HEK293 (cell line): Measurements from ENCODE around the gene PIGS.

Experiments
- CTCF ChIA-PET: fragments of 350-600 bp; formaldehyde crosslinking; extraction: SDS; loops from one replicate; lab custom pipeline; 2021; ENCODE audit warnings: antibody characterized with exemption; lab: Yijun Ruan, JAX
- POLR2A ChIA-PET: fragments of 300-600 bp; formaldehyde crosslinking; extraction: SDS; loops from one replicate; lab custom pipeline; 2020; ENCODE audit warnings: antibody characterized with exemption, inconsistent platforms; lab: Yijun Ruan, JAX
- H3K27ac ChIP-seq: fragments of 200-500 bp; sonication (Bioruptor generic); 2 replicates; pipeline ENCODE4 v1.5.1; 2014; ENCODE audit warnings: low read depth, low read length, control low read depth, inconsistent platforms; ENCODE audit errors: extremely low read depth
- H3K36me3 ChIP-seq, 2 experiments: fragments of 200-500 bp in 1 of 2; sonication (Bioruptor generic) in 1 of 2; 1 replicate in 1 of 2; 2 replicates in 1 of 2; pipeline ENCODE4 v1.5.1; 2014 to 2017; ENCODE audit warnings: inconsistent platforms in 2 of 2, low read length in 2 of 2; ENCODE audit not compliant: control insufficient read depth in 2 of 2, insufficient read depth in 1 of 2
- H3K4me1 ChIP-seq: fragments of 200-500 bp; sonication (Bioruptor generic); 2 replicates; pipeline ENCODE4 v1.5.1; 2014; ENCODE audit warnings: mild to moderate bottlenecking, low read length, inconsistent platforms; ENCODE audit not compliant: control insufficient read depth, insufficient read depth
- H3K4me3 ChIP-seq: 2 replicates; pipeline ENCODE4 v1.5.1; 2011; ENCODE audit warnings: low read depth, mild to moderate bottlenecking, control low read depth, low read length, moderate library complexity
- H3K9me3 ChIP-seq: fragments of 200-500 bp; sonication (Bioruptor generic); 2 replicates; pipeline ENCODE4 v1.5.1; 2014; ENCODE audit warnings: low read depth, low read length, inconsistent platforms; ENCODE audit not compliant: control insufficient read depth, insufficient read depth
- MEIS1 ChIP-seq: sonication (generic); formaldehyde crosslinking; IDR thresholded peaks from 2 replicates; pipeline ENCODE4 v1.8.1; 2022; ENCODE audit warnings: missing genetic modification reagents, mild to moderate bottlenecking, borderline replicate concordance
- ZBTB21 ChIP-seq: fragments of 450-650 bp; formaldehyde crosslinking; IDR thresholded peaks from 2 replicates; pipeline ENCODE4 v1.5.1; 2017; ENCODE audit warnings: missing biosample characterization, missing genetic modification characterization
- ZFP3 ChIP-seq: fragments of 450-650 bp; formaldehyde crosslinking; IDR thresholded peaks from 2 replicates; pipeline ENCODE4 v1.5.1; 2016; ENCODE audit warnings: low read depth, missing biosample characterization, missing genetic modification characterization
- ZIC2 ChIP-seq: fragments of 450-650 bp; formaldehyde crosslinking; IDR thresholded peaks from 2 replicates; pipeline ENCODE4 v1.5.1; 2016; ENCODE audit warnings: missing biosample characterization, missing genetic modification characterization
- ZNF202 ChIP-seq: fragments of 450-650 bp; formaldehyde crosslinking; IDR thresholded peaks from 2 replicates; pipeline ENCODE4 v1.5.1; 2016; ENCODE audit warnings: missing biosample characterization, missing genetic modification characterization, borderline replicate concordance
- ZNF302 ChIP-seq: fragments of 450-650 bp; formaldehyde crosslinking; IDR thresholded peaks from 2 replicates; pipeline ENCODE4 v1.5.1; 2016; ENCODE audit warnings: missing biosample characterization, missing genetic modification characterization, low read depth
- ZNF48 ChIP-seq: fragments of 450-650 bp; formaldehyde crosslinking; IDR thresholded peaks from 2 replicates; pipeline ENCODE4 v1.5.1; 2016; ENCODE audit warnings: missing biosample characterization, missing genetic modification characterization
- ZNF654 ChIP-seq: fragments of 450-650 bp; formaldehyde crosslinking; IDR thresholded peaks from 2 replicates; pipeline ENCODE4 v1.5.1; 2016; ENCODE audit warnings: low read depth, missing biosample characterization, missing genetic modification characterization
- TF ChIP-seq, protein P1 (sequence below): fragments of 450-650 bp; formaldehyde crosslinking; IDR thresholded peaks from 2 replicates; pipeline ENCODE4 v1.5.1; 2016; ENCODE audit warnings: missing biosample characterization, missing genetic modification characterization
- TF ChIP-seq, protein P2 (sequence below): fragments of 450-650 bp; formaldehyde crosslinking; IDR thresholded peaks from 2 replicates; pipeline ENCODE4 v1.5.1; 2016; ENCODE audit warnings: missing biosample characterization, missing genetic modification characterization
- TF ChIP-seq, protein P3 (sequence below): fragments of 450-650 bp; formaldehyde crosslinking; IDR thresholded peaks from 2 replicates; pipeline ENCODE4 v1.5.1; 2016; ENCODE audit warnings: missing biosample characterization, missing genetic modification characterization

The PIGS gene

DNA sequence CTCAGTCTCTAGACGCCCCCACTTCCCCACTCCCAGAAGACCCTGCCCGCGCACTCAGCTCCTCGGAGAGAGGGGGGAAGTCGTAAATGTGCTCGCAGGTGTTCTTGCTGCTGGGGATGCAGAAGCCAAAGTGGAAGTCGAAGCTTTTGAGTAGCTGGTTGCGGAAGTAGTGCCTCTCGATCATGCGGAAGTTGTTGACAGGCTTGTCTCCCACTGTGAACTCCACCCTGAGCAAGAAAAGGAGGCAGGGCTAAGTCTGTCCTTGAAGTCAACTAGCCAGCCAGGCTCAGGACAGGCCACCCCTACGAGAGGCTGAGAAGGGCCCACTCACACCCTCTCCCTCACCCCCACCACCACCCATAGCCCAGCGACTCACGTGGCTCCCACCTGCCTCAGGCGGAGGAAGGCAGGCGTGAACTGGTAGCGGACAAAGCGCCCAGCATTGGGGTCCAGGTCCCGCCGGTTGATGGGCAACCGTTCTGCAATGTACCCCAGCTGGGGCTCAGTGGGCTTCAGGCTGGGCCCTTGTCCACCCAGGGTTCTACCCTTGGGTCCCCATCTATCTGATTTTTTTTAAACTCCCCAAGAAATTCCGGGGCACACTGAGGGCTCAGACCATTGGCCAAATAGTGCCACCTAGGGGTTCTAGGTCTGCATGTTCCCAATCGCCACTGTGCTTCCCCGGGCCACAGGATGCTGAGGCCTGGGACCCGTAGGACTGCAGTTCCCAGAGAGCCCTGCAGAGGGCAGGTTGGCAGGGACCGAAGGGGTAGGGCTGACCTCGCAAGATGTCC, 23.5 kb downstream of the PIGS start:
- peaks cover 5 to 23% of the 10 kb centered on the region in 2 experiments for H3K36me3 ChIP-seq
- no peak overlapping the region for H3K4me3 ChIP-seq
- peak; percentile 35 for TF ChIP-seq ZNF654 (tag by site-specific recombination)
- TF ChIP-seq, protein P1, sequence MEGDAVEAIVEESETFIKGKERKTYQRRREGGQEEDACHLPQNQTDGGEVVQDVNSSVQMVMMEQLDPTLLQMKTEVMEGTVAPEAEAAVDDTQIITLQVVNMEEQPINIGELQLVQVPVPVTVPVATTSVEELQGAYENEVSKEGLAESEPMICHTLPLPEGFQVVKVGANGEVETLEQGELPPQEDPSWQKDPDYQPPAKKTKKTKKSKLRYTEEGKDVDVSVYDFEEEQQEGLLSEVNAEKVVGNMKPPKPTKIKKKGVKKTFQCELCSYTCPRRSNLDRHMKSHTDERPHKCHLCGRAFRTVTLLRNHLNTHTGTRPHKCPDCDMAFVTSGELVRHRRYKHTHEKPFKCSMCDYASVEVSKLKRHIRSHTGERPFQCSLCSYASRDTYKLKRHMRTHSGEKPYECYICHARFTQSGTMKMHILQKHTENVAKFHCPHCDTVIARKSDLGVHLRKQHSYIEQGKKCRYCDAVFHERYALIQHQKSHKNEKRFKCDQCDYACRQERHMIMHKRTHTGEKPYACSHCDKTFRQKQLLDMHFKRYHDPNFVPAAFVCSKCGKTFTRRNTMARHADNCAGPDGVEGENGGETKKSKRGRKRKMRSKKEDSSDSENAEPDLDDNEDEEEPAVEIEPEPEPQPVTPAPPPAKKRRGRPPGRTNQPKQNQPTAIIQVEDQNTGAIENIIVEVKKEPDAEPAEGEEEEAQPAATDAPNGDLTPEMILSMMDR = peak; percentile 91
- TF ChIP-seq, protein P2, sequence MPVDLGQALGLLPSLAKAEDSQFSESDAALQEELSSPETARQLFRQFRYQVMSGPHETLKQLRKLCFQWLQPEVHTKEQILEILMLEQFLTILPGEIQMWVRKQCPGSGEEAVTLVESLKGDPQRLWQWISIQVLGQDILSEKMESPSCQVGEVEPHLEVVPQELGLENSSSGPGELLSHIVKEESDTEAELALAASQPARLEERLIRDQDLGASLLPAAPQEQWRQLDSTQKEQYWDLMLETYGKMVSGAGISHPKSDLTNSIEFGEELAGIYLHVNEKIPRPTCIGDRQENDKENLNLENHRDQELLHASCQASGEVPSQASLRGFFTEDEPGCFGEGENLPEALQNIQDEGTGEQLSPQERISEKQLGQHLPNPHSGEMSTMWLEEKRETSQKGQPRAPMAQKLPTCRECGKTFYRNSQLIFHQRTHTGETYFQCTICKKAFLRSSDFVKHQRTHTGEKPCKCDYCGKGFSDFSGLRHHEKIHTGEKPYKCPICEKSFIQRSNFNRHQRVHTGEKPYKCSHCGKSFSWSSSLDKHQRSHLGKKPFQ (tag by site-specific recombination) = 0 out of 2 replicates have a peak, but pooled peaks have one; percentile 16
- no peak for TF ChIP-seq ZFP3 (tag by site-specific recombination)
- no peak for TF ChIP-seq ZNF48 (tag by site-specific recombination)
- TF ChIP-seq, protein P3, sequence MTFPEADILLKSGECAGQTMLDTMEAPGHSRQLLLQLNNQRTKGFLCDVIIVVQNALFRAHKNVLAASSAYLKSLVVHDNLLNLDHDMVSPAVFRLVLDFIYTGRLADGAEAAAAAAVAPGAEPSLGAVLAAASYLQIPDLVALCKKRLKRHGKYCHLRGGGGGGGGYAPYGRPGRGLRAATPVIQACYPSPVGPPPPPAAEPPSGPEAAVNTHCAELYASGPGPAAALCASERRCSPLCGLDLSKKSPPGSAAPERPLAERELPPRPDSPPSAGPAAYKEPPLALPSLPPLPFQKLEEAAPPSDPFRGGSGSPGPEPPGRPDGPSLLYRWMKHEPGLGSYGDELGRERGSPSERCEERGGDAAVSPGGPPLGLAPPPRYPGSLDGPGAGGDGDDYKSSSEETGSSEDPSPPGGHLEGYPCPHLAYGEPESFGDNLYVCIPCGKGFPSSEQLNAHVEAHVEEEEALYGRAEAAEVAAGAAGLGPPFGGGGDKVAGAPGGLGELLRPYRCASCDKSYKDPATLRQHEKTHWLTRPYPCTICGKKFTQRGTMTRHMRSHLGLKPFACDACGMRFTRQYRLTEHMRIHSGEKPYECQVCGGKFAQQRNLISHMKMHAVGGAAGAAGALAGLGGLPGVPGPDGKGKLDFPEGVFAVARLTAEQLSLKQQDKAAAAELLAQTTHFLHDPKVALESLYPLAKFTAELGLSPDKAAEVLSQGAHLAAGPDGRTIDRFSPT (tag by site-specific recombination) = 0 out of 2 replicates have a peak, but pooled peaks have one; percentile 11
- no peak for TF ChIP-seq ZIC2 (tag by site-specific recombination)
- no peak overlapping the region for H3K27ac ChIP-seq
- ChIA-PET CTCF (interaction anchor here (0.6 to 6.8 kb wide), 29 partner anchors 8 to 511 kb away, joined by 3 to 46 read pairs (median 4); partner anchors contain the start of genes PIGS and RSKR), POLR2A (interaction anchor here (1.1 to 8.9 kb wide), 2 partner anchors 24 to 97 kb away, joined by 3 to 68 read pairs; partner anchors contain the start of genes BLTP2 and PIGS)
- peaks cover 10% of the 10 kb centered on the region for H3K4me1 ChIP-seq
- H3K9me3 ChIP-seq = no peaks in the 10 kb centered on the region

DNA sequence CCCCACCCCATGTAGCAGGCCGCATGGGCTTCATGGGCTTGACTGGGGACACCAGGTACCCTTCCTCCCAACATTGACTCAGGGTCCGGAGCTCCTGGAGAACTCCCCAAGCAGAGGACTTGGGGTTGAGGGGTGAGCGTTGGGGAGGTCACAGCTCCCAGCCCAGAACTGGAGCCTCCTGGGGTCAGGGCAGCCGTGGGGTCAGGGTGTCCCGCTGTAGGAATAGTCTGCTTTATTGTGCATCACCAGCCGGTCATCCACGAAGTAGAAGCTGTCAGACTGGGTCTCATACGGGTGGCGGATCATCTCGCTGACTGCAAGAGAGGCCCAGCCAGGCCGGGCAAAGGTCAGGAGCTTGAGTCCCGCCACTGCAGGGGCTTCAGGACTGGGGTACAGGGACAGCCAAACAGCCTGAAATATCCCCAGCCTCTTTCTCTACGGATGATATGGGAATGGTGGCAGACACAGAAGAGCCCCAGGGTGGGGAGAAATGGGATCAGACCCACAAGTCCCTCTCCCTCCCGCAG, 24.2 kb downstream of the PIGS start:
- H3K9me3 ChIP-seq = no peaks in the 10 kb centered on the region
- TF ChIP-seq, protein P1 = no peak
- TF ChIP-seq ZNF302 (tag by site-specific recombination) (no peak), ZNF202 (tag by site-specific recombination) (no peak), ZBTB21 (tag by site-specific recombination) (no peak), MEIS1 (CRISPR knock-in tag) (no peak)
- TF ChIP-seq, all 188 proteins: peak for 0
- no peak overlapping the region for H3K4me3 ChIP-seq
- CTCF ChIA-PET = interaction anchor here (0.6 to 6.8 kb wide), 23 partner anchors 7 to 579 kb away, joined by 3 to 46 read pairs (median 3); partner anchors contain the start of genes PIGS and RSKR
- POLR2A ChIA-PET = interaction anchor here (0.5 to 8.9 kb wide), 3 partner anchors 24 to 689 kb away, joined by 3 to 68 read pairs (median 5); partner anchors contain the start of genes BLTP2 and PIGS
- no peak overlapping the region for H3K27ac ChIP-seq
- H3K4me1 ChIP-seq = peaks cover 8% of the 10 kb centered on the region
- peaks cover 5 to 23% of the 10 kb centered on the region in 2 experiments; a peak in 2 of 3 replicates for H3K36me3 ChIP-seq
